ENCODE results near the gene ZNF692. TPM values are rescaled to one million over a fixed set of nuclear protein-coding genes. Genes with fewer than 3 reads are reported as not detected.

ZNF692 gene, protein sequence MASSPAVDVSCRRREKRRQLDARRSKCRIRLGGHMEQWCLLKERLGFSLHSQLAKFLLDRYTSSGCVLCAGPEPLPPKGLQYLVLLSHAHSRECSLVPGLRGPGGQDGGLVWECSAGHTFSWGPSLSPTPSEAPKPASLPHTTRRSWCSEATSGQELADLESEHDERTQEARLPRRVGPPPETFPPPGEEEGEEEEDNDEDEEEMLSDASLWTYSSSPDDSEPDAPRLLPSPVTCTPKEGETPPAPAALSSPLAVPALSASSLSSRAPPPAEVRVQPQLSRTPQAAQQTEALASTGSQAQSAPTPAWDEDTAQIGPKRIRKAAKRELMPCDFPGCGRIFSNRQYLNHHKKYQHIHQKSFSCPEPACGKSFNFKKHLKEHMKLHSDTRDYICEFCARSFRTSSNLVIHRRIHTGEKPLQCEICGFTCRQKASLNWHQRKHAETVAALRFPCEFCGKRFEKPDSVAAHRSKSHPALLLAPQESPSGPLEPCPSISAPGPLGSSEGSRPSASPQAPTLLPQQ
- 18.5 and 20.6 TPM in 2 replicates for total RNA-seq

DNA sequence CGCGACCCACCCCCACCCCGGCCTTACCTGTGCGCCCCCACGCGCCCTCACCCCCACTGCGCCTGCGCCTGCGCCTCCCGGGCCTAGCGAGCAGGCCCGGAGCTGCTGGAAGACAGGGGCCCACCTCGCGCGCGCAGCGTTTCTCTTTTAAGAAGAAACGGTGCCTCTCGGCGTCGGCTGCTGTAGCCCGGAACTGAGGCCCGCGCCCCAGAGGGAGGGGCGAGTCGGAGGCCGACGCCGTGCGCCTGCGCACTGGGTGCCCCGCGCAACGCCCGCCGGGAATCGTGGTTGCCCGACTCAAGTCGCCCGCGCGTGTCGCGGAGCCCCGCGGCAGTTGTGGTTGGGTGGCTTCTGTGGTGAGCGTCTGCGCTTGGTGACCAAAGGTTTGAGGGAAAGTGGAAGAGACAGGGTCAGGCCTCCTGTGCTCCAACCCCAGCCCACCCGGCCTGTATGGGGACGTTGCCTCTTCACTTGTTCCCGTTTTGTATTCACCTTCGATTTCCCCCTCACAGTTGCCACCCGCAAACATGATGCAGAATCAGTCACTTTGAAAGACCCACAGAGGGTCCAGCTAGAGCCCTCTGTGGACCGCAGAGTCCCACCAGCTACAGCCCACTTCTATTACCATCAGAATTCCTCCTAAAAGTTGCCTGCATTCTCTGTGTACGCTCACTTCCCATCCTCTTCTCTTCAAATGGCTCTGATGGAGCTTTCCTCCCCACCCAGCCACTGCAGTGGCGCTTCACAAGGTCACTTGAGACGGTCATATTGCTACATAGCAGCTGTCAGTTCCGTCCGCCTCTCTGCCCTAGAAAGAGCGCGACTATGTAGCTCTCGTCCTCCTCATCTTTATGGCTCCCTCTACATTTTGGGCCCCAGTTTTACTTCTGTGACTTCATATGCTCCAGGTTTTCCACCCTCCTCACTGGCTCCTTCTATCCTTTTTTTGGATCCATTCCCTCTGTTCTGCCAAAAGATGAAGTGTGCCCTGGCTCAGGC, at the start of gene ZNF692:
TSS of gene ZNF692 (minus strand) at position 195 of the 999 bp plus-strand sequence. CDS start 776 bp downstream, outside the sequence.

GRCh38 chr1:248906009-248906752, 47.3 kb upstream of the ZNF692 start, which contains the start of gene PGBD2:
Gene PGBD2, plus strand, starts transcription at chr1:248906235. Its CDS starts 7,628 bp downstream, at chr1:248913863.

DNA sequence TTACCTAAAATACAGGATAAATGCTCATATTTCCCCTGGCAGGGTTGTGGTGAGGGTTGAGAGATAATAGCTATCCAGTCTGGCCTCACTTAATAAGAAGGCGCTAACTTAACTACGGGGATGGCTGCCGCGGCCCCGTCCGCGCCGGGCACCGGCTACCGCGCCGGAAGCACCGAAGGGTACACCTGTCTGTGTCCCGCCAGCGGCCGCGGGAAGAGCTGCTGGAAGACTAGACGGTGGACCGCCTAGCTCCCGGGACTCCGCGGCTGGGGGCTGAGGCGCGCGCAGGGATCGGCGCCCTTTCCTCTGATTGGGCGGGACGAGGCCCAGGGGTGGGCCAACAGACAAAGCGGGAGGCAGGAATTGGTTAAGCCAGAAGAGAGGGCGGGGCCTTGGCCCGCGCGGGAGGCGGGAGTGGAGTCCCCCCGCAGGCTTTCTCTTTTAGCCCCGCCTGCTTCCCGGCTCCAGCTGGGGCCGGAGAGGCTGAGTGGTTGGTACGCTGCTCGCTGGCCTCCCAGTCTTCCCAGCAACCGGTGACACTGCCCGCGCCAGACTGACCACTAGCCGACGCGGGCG, 21.0 kb downstream of the ZNF692 start, which contains the start of gene ZNF672:
TSS of gene ZNF672 (plus strand) at position 444 of the 576 bp plus-strand sequence. CDS start 9,051 bp downstream, outside the sequence.

DNA sequence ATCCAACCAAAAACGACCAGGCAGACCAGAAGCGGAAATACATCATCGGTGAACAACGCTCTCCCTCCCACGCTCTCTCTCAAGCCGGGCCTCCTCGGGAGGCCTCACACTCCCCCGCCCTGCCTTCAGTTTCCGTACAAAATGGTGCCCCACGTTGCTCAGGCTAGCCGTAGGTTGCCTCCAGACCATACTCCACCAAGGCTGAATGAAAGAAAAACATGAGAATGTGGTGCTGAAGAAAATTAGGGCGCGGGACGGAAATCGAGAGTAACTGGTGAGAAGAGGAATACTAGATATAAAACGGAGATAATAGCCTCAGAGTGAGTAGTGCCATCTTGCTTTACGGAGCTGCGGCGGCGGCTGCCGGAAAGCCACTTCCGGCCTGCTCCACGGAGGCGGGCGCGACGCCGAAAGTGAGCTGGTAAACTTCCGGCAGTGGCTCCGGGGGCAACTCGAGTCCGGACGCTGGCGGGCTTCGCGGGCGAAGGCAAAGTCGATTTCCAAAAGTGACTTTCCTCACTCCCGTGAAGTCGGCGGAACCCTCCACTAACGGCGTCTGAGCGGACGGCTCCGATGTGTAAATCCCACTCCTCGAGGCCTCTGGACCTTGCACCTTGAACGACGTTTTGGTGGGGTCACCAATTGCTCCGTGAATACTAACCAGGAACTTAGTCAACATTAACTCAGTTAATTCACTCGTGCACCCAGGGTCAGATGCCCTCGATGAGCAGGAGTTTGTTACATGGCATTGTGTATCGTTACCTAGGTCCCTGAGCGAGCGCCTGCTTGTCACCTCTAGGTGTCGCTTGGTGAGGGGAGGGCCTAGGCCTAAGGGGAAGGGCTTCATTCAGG, 32.8 kb downstream of the ZNF692 start, which contains the start of gene SH3BP5L:
TSS of gene SH3BP5L (minus strand) at position 7 of the 852 bp plus-strand sequence. CDS start 980 bp downstream, outside the sequence.

Small RNA genes lying within 50 kb of the gene (small RNA-seq; reads per million reads assigned to genes)
- not detected for gene MIR3124

Other genes with a start within 250 kb of the ZNF692 start
- gene OR2T11, start 224.0 kb downstream of the ZNF692 start, total RNA-seq: 7.0 and 8.2 TPM in 2 replicates
- 2.4 and 4.9 TPM in 2 replicates for gene OR2T35, start 213.8 kb downstream of the ZNF692 start, total RNA-seq
- gene OR2T27, start 203.6 kb downstream of the ZNF692 start, total RNA-seq: not detected in 2 replicates
- 0.76 TPM in 1 of 2 replicates, not detected in the other for gene OR14I1, start 156.3 kb downstream of the ZNF692 start, total RNA-seq
- 0.22 TPM in 1 of 2 replicates, not detected in the other for gene LYPD8, start 103.3 kb downstream of the ZNF692 start, total RNA-seq
- gene SH3BP5L, start 33.2 kb downstream of the ZNF692 start, total RNA-seq: 34.5 and 63.4 TPM in 2 replicates
- 41.2 and 48.3 TPM in 2 replicates for gene ZNF672, start 20.9 kb downstream of the ZNF692 start, total RNA-seq
- gene PGBD2, start 47.1 kb upstream of the ZNF692 start, total RNA-seq: 8.0 and 8.2 TPM in 2 replicates